ENCODE data around the gene RILPL2.
A peak's percentile ranks its signal among the peaks of the same experiment; 100 is the strongest.
"Not testable (repeated sequence)": the region's sequence is repeated elsewhere in the genome, so short reads cannot be mapped to it uniquely, and the experiment has no call there.

RILPL2 gene, protein sequence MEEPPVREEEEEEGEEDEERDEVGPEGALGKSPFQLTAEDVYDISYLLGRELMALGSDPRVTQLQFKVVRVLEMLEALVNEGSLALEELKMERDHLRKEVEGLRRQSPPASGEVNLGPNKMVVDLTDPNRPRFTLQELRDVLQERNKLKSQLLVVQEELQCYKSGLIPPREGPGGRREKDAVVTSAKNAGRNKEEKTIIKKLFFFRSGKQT
- 38.4 to 40.4 reads per million in 2 donors for total RNA-seq

DNA sequence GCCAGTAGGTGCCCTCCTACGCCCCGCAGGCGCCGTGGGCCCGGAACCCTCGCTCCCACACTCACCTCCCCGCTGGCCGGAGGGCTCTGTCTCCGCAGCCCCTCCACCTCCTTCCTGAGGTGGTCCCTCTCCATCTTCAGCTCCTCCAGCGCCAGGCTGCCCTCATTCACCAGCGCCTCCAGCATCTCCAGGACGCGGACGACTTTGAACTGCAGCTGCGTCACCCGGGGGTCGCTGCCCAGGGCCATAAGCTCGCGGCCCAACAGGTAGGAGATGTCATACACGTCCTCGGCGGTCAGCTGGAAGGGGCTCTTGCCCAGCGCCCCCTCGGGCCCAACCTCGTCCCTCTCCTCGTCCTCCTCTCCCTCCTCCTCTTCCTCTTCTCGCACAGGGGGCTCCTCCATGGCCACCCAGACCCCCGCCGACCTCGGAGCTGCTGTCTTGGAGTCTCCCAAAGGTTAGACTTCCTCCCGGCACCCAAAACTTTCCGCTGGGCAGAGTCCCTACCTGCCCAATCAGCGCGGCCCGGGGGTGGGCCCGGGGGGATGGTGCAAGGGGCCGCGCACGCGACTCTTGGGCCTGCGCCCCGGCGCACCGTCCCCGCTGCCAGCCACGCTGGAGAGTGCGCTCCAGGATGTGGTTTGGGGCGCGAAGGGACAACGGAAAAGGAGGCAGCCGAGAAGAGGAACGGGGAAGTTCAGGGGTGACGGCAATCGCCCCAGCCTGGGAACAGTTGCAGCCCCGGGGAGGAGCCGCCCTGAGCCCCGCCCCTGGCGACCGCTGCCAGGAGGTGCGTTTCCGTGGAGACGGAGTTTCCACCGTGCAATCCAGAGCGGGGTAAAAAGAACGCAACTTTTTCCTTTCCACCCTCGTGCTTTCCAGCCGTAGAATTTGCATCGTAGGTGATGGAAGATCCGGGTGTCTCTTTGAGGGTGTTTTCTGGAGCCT, at the start of gene RILPL2:
Gene RILPL2, minus strand, starts transcription at position 668 of the 948 bp plus-strand sequence. Its CDS starts 264 bp downstream, at position 404.
- DNase-seq: peak; percentile 91

DNA sequence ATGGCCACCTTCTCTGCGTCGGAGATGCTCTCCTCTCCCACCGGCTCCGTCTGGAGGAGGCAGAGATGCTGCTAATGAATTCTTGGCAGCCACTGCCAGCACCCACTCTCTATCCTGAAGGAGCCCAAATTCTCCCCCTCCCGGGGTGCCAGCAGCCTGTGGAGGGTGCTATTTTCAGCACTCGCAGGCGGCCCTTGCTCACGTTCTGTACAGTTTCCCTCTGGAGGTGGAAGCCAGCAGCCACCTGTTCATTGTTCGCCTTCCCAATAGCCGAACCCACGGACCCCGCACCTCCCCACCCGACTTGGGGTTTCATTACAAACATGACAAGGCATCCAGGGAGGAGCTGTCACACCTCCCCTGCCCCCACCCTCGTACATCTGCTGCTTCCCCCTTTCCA, 49.3 kb upstream of the RILPL2 start:
- DNase-seq: no peak

DNA sequence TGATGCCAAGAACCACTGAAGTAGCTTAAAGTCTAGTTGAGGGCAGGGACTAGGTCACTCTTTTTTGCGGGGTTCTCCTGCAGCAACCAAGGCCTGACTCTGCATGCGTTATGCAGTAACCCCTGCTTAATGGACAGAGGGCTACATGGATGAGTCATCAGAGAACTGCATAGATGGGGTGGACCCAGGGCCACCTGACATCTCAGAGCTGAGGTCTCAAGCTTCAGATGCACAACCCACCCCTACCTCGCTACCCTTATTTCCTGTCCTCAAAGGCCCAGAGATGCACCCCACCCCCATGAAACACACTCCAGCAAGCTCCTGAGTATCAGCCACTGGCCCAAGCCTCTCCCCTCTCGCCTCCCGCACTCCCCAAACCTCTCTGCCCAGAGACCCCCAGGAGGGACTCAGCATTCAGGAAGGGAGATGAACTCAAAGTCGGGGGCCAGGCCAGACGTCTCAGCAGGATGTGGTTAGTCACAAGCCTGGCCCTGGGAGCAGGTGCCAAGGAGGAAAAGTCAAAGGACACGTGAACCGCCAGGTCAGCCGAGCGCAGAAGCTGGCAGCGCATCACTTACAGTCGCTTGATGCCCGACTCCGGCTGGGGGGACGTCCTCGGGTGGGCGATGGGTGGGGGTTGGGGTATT, 47.2 kb upstream of the RILPL2 start:
- no peak for DNase-seq

DNA sequence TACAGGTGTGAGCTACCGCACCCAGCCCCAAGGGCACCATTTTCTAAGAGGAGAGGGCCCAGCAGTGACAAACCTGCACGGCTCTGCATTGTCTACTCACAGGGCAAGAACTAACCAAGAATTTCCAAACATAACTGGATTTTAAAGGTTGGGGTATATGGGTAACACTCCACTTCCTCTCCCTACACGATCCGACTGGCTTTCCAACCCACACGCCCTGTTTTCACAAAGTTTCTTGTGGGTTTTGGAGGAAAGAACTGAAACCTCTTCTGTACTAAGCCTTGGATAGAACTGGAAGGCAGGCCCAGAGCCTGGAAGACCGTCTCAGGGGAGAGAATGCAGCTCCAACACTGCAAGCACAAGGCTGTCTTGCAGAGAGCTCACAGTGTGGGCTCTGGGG, 46.4 kb upstream of the RILPL2 start:
- DNase-seq: no peak

DNA sequence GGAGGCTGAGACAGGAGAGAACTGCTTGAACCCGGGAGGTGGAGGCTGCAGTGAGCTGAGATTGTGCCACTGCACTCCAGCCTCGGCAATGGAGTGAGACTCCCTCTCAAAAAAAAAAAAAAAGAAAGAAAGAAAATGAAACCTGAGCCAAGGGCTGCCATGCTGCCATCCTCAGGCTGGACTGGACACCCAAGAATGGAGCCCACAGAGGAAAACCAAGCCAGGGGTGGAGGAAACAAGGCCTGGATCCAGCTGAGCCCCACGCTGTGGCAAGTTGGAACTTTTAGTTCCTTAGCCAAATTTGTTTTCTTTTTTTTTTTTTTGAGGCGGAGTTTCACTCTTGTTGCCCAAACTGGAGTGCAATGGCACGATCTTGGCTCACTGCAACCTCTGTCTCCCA, 44.8 kb upstream of the RILPL2 start:
- not testable (repeated sequence) for DNase-seq

DNA sequence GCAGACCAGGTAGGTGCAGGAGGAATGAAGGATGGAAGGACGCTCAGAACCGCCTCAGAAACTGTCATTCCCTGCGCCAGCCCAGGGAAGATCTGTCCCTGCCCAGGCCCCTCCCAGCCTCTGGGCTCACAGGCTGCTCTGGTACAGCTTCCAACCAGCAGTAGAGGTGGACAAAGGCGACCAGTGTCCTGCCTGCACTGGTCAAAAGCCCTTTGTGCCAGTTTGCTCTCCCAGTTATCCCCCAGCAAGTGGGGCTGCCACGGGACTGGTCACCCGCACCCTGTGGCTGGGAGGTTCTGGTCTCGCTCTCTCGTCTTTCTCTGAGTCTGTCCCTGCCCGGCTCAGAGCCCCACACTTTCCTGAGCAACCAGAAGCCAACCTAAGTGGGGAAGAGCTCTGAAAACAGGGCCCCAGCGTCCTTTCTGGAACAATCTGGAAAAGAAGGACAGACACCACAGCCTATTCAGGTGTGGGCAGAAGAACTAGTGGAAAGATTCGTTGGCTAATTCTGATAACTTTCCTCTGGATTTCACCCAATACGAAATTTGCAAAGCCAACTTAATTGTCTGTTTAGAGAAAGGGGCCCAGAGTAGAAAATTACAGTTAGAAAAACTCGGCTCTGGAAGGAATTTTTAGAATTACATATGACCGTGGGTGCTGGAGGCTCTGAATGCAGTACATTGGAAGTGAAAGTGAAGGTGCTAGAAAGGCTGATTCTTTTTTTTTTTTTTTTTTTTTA, 43.1 kb upstream of the RILPL2 start:
- no peak for DNase-seq

DNA sequence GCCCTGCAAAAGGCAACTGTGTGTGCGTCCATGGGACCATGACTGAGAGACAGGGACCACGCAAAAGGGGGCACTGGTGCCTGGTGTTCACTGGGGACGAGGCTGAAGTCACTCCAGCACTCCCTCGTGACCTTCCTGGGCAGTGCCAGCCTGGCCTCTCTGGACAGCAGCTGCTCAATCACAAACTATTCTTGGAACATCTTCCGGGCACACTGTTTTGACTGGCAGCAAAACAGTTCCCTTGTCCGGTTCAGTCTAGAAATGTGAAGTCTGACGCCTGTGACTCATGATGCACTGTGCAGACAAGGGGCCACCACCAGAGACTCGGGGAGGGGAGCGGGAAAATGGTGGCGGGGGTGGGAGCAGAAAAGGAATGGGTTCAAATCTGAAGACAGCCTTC, 42.3 kb upstream of the RILPL2 start:
- DNase-seq: no peak

DNA sequence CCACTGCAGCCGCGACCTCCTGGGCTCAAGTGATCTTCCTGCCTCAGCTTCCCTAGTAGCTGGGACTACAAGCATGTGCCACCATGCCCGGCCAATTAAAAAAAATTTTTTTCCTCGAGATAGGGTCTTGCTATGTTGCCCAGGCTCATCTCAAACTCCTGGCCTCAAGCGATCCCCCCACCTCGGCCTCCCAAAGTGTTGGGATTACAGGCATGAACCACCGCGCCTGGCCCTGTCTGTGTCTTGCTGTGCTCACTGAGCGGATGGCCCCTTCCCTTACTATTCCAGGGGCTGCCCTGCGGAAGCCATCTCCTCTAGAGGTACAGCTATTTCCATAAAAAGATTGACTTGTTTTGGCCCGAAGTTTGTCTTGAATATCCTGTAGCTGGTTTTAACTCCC, 41.6 kb upstream of the RILPL2 start:
- no peak for DNase-seq

DNA sequence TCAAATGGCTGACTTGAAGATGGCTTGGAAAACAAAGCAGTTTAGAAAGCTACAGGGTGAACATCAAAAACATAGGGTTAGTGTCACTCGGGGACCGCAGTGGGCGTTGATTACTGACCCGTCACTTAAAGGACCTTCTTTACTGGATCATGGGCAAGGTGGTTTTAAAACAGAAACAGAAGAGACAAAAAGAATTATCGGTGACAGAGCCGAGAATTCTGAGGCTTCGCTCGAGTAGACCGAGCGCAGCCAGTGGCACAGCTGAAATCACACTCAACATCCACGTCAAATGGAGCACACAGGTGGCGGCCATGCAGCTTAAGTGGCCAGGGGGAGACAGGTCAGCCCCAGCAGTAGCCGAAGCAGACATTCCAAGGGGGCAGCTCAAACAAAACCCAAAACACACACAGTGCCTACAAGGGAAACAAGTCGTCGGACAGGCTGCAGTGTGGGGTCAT, 38.8 kb upstream of the RILPL2 start:
- no peak for DNase-seq

DNA sequence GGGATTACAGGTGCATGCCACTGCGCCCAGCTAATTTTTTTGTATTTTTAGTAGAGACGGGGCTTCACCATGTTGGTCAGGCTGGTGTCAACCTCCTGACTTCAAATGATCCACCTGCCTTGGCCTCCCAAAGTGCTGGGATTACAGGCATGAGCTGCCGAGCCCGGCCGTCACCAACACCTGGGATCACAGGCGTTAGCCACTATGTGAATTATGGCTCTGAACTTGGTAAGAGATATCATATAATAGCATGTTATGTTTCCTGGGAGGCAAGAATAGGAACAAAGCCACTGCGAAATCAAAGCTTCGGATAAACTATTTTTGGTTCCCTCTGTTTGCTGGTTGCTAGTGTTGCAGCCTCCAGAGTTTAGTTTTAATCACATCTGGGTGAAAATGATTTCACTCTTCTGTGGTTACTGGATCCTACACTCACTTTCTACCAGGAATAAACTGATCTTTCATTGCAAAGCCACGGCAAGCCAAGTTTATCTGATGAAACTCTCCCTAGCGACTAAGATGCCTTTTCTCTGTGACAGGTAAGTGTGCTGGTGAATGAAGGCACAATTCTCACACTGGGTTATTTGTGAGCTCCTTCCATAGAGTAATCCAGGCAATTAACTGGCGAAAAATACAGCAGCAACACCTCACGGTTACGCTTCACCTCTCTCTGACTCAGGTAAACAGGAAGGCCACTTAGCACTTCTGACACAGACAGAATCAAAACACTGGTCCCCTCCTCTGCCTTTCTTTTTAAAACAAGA, 38.2 kb upstream of the RILPL2 start:
- DNase-seq: no peak

DNA sequence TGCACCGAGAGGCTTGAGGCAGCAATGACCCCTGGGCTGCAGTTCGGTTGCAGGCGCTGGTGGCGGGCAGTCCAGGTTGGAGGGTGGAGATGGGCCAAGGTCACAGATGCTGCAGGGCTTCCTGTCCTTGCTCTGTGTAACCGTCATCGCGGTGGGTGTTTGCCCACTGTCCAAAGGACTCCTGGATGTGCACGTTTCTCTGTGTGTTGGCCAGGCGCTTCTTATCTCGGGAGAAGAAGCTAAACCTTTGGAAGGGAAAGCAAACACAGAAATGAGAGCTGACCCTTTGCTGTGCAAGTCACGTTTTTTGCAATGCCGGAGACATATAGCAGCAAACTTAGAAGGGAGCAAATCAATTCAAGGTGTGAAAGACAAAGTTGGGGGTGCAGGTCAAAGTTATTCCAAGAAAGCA, 36.0 kb upstream of the RILPL2 start:
- DNase-seq: no peak

DNA sequence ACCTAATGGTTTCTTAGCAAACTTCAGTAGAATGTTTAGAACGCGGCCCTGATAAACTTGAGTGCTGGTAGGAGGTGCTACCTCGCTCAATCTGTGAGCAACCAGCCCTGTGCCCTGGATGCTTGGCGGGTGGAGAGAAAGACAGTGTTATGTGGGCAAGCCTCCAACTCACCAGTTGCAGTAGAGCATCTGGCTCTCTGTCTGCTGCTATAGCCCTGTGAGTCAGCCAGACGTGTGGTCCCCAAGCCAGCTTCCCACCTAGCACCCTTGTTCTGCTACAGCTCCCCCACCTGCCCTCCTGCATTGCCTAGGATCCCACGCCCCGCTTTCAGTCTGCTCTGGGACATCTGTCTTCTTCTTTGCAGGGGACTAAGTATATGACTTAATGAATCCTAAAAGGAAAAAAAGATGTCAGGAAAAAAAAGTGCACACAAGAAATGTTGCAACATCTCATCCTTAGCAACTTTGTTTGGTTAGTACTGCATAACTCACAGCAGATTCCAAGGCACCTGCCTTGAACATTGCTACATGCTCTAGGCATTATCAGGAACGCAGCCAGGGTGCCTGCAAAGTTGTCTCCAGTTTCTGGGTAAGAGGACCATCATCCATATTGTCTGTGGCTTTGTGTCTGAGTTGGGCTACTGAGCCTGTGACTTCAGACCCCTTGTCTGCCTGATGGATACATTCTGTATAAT, 35.0 kb upstream of the RILPL2 start:
- no peak for DNase-seq

DNA sequence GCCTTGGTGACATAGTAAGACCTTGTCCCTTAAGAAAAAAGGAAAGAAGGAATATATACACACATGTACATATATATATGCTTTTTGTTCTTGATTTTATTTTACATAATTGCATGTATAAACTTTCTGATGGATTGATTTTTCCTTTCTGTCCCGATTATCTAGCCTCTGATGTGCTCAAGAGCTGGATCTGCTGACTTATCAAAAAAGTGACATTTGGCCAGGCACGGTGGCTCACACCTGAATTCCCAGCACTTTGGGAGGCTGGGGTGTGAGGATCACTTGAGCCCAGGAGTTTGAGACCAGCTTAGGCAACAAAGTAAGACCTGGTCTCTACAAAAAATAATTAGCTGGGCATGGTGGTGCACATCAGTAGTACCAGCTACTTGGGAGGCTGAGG, 33.5 kb upstream of the RILPL2 start:
- DNase-seq: no peak

DNA sequence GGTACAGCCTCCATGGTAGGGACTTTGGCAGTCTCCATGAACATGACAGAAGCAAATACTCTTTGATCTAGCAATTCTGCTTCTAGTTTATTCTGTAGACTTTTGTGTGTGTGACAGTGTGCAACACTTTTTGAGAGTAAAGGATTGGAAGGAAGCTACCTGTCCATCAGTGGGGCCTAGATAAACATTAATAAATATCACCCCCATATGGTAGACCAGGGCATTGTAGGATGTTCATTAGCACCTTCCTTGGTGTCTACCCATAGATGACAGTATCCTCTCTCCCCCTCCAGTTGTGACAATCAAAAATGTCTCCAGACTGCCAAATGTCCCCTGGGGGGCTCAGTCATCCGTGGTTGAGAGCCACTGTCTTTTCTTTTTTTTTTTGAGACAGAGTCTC, 32.3 kb upstream of the RILPL2 start:
- DNase-seq: no peak

DNA sequence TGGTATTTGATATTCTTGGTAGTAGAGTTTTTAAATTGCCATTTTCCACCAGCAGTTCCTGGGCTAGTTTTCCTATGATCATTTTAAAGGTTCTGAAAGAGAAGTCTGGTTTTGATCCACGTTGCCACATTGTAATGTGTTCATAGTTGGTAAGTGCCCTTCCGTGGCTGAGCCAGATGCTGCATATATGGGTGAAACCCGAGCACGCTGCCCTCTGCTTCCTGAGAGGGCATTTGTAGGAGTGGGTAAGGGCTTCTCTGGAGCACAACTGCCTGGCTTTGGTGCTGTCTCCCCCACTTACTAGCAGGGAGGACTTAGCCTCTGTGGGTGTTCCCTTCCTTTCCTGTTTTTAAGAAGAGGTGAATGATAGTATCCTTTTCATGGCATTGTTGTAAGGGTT, 28.6 kb upstream of the RILPL2 start:
- DNase-seq: no peak

DNA sequence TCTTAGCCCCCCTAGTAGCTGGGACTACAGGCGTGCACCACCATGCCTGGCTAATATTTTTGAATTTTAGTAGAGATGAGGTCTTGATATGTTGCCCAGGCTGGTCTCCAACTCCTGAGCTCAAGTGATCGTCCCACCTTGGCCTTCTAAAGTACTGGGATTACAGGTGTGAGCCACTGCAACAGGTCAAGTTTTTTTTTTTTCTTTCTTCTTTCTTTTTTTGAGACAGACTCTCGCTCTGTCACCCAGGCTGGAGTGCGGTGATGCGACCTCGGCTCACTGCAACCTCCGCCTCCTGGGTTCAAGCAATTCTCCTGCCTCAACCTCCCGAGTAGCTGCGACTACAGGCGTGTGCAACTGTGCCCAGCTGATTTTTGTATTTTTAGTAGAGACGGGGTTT, 26.7 kb upstream of the RILPL2 start:
- DNase-seq: not testable (repeated sequence)

DNA sequence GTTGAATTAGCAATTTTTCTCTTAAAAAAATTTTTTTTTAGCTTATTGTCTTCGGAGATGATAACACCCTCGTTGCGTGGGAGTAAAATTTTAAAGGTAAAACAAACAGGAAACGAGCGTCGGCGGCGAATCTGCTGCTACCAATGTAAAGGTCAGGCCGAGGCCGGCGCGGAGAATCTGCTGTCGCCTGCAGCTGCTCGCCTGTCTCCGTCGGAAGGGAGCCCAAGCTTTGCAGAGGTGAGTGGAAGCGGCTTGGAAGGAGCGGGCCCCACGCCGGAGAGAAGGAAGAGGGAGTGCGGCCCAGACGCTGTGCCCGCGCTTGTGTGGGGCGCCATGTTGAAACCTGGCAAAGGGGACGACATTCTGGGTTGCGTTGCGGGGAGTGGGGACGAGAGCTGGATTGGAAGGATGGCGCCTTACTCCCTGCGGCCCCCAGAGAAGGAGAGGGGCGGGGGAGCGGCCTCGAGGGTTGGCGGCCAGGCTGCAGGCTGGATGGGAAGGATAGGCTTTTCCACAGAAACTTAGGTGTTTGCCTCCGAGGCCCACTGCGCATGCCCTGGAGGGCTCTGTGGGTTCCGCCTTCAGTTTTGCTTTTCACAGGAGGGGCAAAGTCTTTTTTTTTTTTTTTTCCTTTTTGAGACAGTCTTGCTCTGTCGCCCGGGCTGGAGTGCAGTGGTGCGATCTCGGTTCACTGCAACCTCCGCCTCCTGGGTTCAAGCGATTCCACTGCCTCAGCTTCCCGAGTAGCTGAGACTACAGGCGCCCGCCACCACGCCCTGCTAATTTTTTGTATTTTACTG, 21.7 kb upstream of the RILPL2 start, which contains the start of gene SNRNP35:
Gene SNRNP35, plus strand, starts transcription at position 160 of the 800 bp plus-strand sequence. CDS start 7,402 bp downstream, outside the sequence.
- DNase-seq: peak; percentile 77

DNA sequence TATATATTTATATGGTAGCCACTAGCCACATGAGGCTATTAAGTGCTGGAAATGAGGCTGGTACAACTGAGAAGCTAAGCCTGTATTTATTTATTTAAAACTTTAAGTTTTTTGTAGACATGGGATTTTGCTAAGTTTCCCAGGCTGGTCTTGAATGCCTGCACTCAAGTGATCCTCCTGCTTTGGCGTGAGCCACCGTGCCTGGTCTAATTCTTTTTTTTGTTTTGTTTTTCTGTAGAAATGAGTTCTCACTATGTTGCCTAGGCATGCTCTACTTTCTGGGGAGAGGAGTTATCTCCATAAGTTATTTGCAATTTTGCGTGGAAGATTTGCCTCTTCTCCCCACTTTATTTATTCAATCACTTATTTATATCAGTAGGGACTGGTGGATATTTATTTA, 16.7 kb upstream of the RILPL2 start:
- no peak for DNase-seq

DNA sequence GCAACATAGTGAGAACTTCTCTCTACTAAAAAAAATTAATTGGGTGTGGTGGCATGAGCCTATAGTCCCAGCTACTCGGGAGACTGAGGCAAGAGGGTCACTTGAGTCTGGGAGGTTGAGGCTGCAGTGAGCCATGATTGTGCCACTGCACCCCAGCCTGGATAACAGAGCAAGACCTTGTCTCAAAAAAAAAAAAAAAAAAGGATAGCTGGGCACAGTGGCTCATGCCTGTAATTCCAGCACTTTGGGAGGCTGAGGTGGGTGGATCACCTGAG, 15.7 kb upstream of the RILPL2 start:
- not testable (repeated sequence) for DNase-seq

DNA sequence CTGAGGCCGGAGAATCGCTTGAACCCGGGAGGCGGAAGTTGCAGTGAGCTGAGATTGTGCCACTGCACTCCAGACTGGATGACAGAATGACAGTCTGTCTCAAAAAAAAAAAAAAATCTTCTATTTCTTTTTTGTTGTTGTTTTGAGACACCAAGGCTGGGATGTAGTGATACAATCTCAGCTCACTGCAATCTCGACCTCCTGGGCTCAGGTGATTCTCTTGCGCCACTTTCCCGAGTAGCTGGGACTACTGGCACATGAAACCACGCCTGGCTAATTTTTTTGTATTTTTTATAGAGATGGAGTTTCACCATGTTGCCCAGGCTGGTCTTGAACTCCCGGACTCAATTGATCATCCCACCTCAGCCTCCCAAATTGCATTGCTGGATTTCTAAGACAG, 14.2 kb upstream of the RILPL2 start:
- DNase-seq: no peak

DNA sequence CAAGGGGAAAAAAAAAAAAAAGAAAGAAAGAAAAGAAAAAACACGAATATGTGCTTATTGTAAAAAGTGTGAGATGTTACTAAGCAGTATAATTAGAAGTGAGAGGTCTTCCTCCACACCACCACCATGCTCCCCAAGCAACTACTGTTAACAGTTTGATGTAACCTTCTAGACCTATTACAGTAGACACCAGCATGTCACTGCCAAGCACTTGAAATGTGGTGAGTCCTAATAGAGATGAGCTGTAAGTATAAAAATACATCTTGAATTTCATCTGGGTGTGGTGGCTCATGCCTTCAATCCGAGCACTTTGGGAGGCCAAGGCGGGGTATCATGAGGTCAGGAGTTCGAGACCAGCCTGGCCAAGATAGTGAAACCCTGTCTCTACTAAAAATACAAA, 13.4 kb upstream of the RILPL2 start:
- DNase-seq: no peak

Measured in T-helper 9 cell (primary cell).